Measurements from ENCODE around the gene ABCG4.
"Not testable (repeated sequence)": the region's sequence is repeated elsewhere in the genome, so short reads cannot be mapped to it uniquely, and the experiment has no call there.

Gene ABCG4

GRCh38 chr11:119198925-119199324 is 50.1 kb downstream of the ABCG4 start:
- H3K27ac ChIP-seq (ENCODE audit: low read depth, low read length): no peak overlapping the region

GRCh38 chr11:119201236-119201635 is 52.4 kb downstream of the ABCG4 start:
- H4K20me1 ChIP-seq (ENCODE audit: control insufficient read depth, insufficient read depth, low read depth, low read length); H3K4me3 ChIP-seq (ENCODE audit: low read length); H3K36me3 ChIP-seq (ENCODE audit: control insufficient read depth, low read length); H3K79me2 ChIP-seq (ENCODE audit: control insufficient read depth, low read length); H3K4me2 ChIP-seq (ENCODE audit: low read length); H3K9me2 ChIP-seq (replicated peaks; ENCODE audit: control insufficient read depth, low read length); H3K27me3 ChIP-seq (ENCODE audit: control insufficient read depth, low read length); H3K27ac ChIP-seq (ENCODE audit: low read depth, low read length); H3K9me3 ChIP-seq (ENCODE audit: control insufficient read depth, insufficient read depth, low read length): not testable (repeated sequence)
- peaks cover 23% of the 10 kb centered on the region for H3K4me1 ChIP-seq (ENCODE audit: control insufficient read depth, low read length)
- H3F3A ChIP-seq (ENCODE audit: control insufficient read depth, insufficient read depth): peaks cover 18% of the 10 kb centered on the region

More at GRCh38 chr11:119198925-119199324, 50.1 kb downstream of the ABCG4 start:
- Histone ChIP-seq H3K4me3 (ENCODE audit: low read length) (no peak overlapping the region), H3K36me3 (ENCODE audit: control insufficient read depth, low read length) (no peaks in the 10 kb centered on the region), H3K79me2 (ENCODE audit: control insufficient read depth, low read length) (no peaks in the 10 kb centered on the region), H3K4me1 (ENCODE audit: control insufficient read depth, low read length) (peaks cover 19% of the 10 kb centered on the region), H3K9me2 (replicated peaks; ENCODE audit: control insufficient read depth, low read length) (no peaks in the 10 kb centered on the region), H3F3A (ENCODE audit: control insufficient read depth, insufficient read depth) (peaks cover 4% of the 10 kb centered on the region), H4K20me1 (ENCODE audit: control insufficient read depth, insufficient read depth, low read depth, low read length) (no peaks in the 10 kb centered on the region), H3K27me3 (ENCODE audit: control insufficient read depth, low read length) (no peaks in the 10 kb centered on the region), H3K9me3 (ENCODE audit: control insufficient read depth, insufficient read depth, low read length) (no peaks in the 10 kb centered on the region), H3K4me2 (ENCODE audit: low read length) (no peak overlapping the region)
- TF ChIP-seq EZH2phosphoT487 (IDR thresholded peaks at IDR 0.05; ENCODE audit: borderline replicate concordance, low read length): no peak
- TF ChIP-seq, protein P1, sequence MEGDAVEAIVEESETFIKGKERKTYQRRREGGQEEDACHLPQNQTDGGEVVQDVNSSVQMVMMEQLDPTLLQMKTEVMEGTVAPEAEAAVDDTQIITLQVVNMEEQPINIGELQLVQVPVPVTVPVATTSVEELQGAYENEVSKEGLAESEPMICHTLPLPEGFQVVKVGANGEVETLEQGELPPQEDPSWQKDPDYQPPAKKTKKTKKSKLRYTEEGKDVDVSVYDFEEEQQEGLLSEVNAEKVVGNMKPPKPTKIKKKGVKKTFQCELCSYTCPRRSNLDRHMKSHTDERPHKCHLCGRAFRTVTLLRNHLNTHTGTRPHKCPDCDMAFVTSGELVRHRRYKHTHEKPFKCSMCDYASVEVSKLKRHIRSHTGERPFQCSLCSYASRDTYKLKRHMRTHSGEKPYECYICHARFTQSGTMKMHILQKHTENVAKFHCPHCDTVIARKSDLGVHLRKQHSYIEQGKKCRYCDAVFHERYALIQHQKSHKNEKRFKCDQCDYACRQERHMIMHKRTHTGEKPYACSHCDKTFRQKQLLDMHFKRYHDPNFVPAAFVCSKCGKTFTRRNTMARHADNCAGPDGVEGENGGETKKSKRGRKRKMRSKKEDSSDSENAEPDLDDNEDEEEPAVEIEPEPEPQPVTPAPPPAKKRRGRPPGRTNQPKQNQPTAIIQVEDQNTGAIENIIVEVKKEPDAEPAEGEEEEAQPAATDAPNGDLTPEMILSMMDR (IDR thresholded peaks at IDR 0.05; ENCODE audit: low read depth, low read length, poor library complexity, severe bottlenecking): no peak

- Histone ChIP-seq H3K36me3 (ENCODE audit: control insufficient read depth, low read length) (peaks cover 8% of the 10 kb centered on the region; the same call in 1 of the 2 replicates), H3K9me2 (replicated peaks; ENCODE audit: control insufficient read depth, low read length) (no peaks in the 10 kb centered on the region), H3K27me3 (ENCODE audit: control insufficient read depth, low read length) (no peaks in the 10 kb centered on the region), H3K4me1 (ENCODE audit: control insufficient read depth, low read length) (peaks cover 15% of the 10 kb centered on the region), H3K27ac (ENCODE audit: low read depth, low read length) (no peak overlapping the region), H3K79me2 (ENCODE audit: control insufficient read depth, low read length) (peaks cover 14% of the 10 kb centered on the region), H3K9me3 (ENCODE audit: control insufficient read depth, insufficient read depth, low read length) (no peaks in the 10 kb centered on the region), H4K20me1 (ENCODE audit: control insufficient read depth, insufficient read depth, low read depth, low read length) (0 out of 2 replicates have a peak, but pooled peaks cover 4% of the 10 kb centered on the region), H3K4me2 (ENCODE audit: low read length) (no peak overlapping the region), H3K4me3 (ENCODE audit: low read length) (no peak overlapping the region), H3F3A (ENCODE audit: control insufficient read depth, insufficient read depth) (peaks cover 24% of the 10 kb centered on the region)
- no peak for TF ChIP-seq EZH2phosphoT487 (IDR thresholded peaks at IDR 0.05; ENCODE audit: borderline replicate concordance, low read length)
- TF ChIP-seq, protein P1 (IDR thresholded peaks at IDR 0.05; ENCODE audit: low read depth, low read length, poor library complexity, severe bottlenecking): no peak
Observed at GRCh38 chr11:119202554-119202953, 53.7 kb downstream of the ABCG4 start.

DNA sequence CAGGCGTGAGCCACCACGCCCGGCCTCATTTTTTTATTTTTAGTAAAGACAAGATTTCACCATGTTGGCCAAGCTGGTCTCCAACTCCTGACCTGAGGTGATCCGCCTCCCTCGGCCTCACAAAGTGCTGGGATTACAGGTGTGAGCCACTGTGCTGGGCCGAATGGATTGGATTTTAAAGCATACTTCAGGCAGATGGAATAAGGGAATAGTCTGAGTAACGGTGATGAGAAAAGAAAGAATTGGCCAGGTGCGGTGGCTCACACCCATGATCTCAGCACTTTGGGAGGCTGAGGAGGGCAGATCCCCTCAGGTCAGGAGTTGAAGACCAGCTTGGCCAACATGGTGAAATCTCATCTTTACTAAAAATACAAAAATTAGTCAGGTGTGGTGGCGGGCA is 55.2 kb downstream of the ABCG4 start:
- H3K9me2 ChIP-seq (replicated peaks; ENCODE audit: control insufficient read depth, low read length): no peaks in the 10 kb centered on the region
- peaks cover 30% of the 10 kb centered on the region for H3K4me1 ChIP-seq (ENCODE audit: control insufficient read depth, low read length)
- 0 out of 2 replicates have a peak, but pooled peaks cover 6% of the 10 kb centered on the region for H4K20me1 ChIP-seq (ENCODE audit: control insufficient read depth, insufficient read depth, low read depth, low read length)
- H3K9me3 ChIP-seq (ENCODE audit: control insufficient read depth, insufficient read depth, low read length): no peaks in the 10 kb centered on the region
- H3K79me2 ChIP-seq (ENCODE audit: control insufficient read depth, low read length): peaks cover 29% of the 10 kb centered on the region
- no peak overlapping the region for H3K4me2 ChIP-seq (ENCODE audit: low read length)
- TF ChIP-seq, protein P1 (IDR thresholded peaks at IDR 0.05; ENCODE audit: low read depth, low read length, poor library complexity, severe bottlenecking): no peak
- TF ChIP-seq EZH2phosphoT487 (IDR thresholded peaks at IDR 0.05; ENCODE audit: borderline replicate concordance, low read length): no peak
- H3F3A ChIP-seq (ENCODE audit: control insufficient read depth, insufficient read depth): peaks cover 27% of the 10 kb centered on the region
- no peak overlapping the region for H3K4me3 ChIP-seq (ENCODE audit: low read length)
- no peak overlapping the region for H3K27ac ChIP-seq (ENCODE audit: low read depth, low read length)
- no peaks in the 10 kb centered on the region for H3K27me3 ChIP-seq (ENCODE audit: control insufficient read depth, low read length)
- H3K36me3 ChIP-seq (ENCODE audit: control insufficient read depth, low read length): peaks cover 16% of the 10 kb centered on the region

All from DOHH2 (cell line).